HG03469 (cell line): Measurements from ENCODE around the gene ZBBX.

ENCODE experiments used
- ATAC-seq: cut with Tn5 transposase; IDR thresholded peaks from one replicate; pipeline ENCODE4 v1.9.1; 2021; ENCODE audit warnings: mild to moderate bottlenecking, moderate library complexity, moderate number of reproducible peaks; ENCODE audit not compliant: unreplicated experiment

The ZBBX gene

DNA sequence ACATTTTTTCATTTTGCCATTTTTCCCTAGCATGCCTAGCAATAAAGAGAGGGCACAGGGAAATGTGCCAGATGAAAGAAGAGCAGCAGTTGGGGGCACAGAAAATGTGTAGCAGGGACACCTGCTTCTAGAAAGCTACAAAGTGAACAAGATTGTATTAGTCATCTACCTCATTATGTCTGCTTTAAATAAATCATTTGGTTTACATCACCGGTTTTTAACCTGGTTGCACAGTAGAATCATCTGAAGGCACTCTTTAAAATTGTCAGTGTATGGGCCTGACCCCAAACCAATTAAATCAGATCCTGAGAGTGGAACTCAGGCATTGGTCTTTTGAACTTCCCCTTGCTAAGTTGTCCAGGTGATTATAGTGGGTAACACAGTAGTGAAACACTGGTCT, 73.8 kb downstream of the ZBBX start:
- ATAC-seq = no peak

DNA sequence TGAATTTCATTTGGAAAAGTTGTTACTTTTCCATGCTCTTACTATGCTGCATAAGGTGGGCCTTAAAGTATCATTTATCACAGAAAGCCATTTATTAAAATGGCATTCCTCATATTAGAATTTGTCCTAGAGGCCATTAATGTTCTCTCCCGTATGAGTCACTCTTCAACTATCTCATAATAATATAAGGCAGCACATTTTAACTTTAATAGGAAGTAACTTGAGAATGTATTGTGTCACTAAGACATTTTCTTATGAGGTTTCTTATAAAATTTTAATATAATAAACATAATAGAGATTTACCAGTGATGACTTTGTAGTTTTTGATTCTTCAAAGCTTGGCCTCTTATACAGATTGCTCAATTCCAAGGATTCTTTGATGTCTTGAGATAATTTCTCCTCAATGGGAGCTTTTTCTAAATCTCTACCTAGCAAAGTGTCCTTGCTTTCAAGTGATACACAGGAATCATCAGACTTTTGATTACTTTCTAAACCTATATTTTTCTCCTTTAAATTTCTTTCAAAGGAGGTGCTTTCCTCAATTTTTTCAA, 74.7 kb downstream of the ZBBX start:
- no peak for ATAC-seq

- no peak for ATAC-seq
Measured at GRCh38 chr3:167304077-167304476, 76.0 kb downstream of the ZBBX start.

- ATAC-seq = no peak
Measured at GRCh38 chr3:167302678-167303077, 77.4 kb downstream of the ZBBX start.

GRCh38 chr3:167300207-167300606, 79.9 kb downstream of the ZBBX start:
- no peak for ATAC-seq

DNA sequence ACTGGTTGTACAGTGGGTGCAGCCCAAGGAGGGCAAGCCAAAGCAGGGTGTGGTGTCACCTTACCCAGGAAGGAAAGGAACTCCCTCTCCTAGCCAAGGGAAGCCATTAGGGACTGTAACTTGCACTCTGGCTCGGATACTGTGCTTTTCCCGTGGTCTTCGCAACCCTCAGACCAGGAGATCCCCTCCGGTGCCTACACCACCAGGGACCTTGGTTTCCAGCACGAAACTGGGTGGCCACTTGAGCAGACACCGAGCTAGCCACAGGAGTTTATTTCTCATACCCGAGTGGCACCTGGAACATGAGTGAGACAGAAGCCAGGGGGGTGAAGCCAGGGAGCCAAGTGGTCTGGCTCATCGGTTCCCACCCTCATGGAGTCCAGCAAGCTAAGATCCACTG, 90.7 kb downstream of the ZBBX start:
- ATAC-seq = no peak

DNA sequence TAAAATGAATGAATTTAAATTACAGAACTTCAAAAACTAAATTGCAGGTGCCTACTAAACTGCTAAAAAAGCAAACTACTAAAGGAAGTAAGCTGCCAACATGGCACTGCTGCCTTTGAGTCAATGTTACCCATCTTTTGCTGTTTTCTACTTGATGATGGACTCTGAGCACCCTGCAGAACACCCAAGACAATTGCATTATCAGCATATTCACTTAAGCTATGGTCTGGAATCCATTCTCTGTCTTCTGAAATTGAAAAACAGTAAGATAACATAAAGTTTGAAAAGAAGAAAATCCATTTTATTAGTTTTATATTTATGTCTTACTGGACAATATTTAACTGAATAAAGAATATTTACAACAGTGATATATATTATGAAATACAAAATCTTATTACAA, 91.4 kb downstream of the ZBBX start:
- ATAC-seq = no peak

DNA sequence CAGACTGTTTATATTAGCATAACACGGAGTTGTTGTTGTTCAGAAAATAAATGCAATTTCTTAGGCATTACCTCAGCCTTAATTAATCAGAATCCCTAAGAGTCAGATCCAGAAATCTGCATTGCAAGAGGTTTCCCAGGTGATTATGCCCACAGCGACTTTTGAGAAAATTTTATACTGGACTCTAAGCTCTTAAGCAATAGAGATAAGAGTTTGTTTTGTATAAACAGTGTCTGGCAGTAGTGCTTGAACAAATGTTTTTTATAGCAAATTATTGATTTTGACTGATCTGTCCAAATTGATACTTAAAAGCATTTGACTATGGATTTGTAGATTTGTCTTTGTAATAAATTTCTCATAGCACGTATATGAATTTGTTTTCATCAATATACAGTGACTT, 92.8 kb downstream of the ZBBX start:
- no peak for ATAC-seq

DNA sequence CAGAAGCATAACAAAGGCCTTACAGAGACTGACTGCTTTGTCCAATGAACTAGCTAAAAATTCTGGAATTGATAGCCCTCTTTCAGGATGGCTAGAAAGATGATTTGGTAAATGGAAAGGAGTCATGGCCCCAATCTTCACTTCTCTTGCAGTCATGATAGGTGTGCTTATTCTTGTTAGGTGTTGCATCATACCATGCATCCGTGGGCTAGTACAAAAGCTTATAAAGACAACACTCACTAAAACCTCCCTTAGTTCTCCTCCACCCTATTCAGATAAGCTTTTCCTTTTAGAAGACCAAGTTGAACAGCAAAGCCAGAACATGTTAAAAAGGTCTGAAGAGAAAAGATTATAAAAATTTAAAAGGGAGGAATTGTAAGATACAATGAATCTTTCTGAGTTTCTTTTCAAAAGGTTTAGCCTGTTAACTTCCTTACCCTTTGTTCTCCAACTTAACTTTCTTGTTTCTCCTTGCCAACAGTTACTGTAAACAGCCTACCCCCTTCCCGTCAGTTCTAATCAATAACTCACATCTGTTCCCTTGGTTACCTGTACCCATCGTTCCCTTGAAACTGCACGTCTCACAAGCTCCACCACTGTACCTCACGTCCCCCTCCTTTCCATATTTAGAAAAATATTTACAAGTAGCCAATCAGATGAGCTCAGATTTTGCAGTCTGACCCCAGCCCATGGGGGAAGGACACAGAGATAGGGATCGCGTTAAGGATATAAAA, 105.8 kb downstream of the ZBBX start:
- ATAC-seq = no peak

GRCh38 chr3:167253037-167253436, 127.1 kb downstream of the ZBBX start:
- ATAC-seq = no peak

DNA sequence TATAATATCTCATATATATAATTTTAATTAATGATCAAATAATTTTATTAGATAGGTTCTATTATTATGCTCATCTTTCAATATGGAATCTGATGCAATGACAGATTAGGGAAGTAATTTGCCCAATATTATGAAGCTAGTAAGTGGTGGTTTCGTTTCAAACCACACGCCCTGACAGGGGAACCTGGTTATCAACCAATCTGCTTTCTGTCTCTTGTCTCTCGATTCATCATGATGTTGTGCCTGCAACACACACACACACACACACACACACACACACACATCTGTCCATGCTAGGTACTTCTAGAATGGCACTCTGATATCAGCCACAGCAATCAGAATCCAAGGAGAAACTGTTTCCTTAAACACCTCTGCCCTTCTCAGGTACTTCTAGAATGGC, 128.4 kb downstream of the ZBBX start:
- ATAC-seq = no peak

GRCh38 chr3:167246252-167246651, 133.8 kb downstream of the ZBBX start:
- no peak for ATAC-seq

DNA sequence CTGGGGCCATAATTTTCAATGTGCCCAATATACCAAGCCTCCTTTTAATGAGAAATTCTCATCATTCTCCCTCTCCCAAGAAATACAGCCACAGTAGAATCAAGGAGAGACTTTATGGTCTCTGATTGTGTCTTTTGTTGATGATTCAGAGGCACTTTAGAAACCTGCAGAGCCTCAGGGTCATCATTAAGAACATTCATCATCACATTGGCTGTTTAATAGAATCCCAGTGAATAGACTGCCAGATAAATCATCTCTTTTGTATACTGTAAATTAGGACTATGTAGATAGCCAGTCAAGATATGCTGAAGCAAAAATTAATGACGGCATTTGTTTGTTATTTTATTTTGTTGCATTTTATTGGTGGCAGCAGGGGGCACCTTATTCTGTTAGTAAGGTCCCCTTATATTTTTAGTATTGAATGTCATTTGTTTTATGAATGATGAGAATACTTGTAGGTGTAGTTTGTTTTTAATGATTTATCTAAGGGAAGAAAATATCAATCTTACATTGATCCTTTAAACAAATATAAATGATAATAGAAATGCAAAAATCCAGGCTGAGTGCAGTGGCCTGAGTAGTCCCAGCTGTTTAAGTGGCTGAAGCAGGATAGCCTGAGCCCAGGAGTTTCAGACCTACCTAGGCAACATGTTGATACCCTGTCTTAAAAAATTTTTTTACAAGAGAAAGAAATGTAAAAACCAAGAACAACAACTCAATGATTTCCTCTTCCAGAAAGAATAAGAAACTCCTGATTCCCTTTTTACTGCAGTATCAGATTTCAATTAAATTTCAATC, 138.8 kb downstream of the ZBBX start:
- no peak for ATAC-seq

DNA sequence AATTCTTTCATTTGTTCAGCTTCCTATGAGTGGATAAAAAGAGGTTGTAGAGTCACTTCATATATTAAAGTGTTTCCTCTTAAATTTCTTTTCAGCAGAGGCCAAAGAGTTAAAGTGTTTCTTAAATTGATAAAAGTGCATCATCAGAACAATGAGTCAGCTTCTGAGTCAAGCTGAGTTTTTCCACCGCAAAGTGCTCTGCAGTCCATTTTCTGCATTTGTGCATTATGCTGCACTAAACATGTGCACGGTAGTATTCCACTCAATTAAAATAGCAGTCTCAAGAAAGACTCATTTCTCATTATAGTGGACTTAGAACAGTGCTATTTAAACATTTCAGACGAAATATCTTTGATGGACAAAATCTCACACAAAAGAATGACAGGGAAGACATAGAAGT, 152.0 kb downstream of the ZBBX start:
- ATAC-seq = no peak

GRCh38 chr3:167225821-167226220, 154.3 kb downstream of the ZBBX start:
- no peak for ATAC-seq

- ATAC-seq = no peak
Measured at GRCh38 chr3:167209011-167209410, 171.1 kb downstream of the ZBBX start.

- no peak for ATAC-seq
Measured at GRCh38 chr3:167203062-167203461, 177.0 kb downstream of the ZBBX start.

DNA sequence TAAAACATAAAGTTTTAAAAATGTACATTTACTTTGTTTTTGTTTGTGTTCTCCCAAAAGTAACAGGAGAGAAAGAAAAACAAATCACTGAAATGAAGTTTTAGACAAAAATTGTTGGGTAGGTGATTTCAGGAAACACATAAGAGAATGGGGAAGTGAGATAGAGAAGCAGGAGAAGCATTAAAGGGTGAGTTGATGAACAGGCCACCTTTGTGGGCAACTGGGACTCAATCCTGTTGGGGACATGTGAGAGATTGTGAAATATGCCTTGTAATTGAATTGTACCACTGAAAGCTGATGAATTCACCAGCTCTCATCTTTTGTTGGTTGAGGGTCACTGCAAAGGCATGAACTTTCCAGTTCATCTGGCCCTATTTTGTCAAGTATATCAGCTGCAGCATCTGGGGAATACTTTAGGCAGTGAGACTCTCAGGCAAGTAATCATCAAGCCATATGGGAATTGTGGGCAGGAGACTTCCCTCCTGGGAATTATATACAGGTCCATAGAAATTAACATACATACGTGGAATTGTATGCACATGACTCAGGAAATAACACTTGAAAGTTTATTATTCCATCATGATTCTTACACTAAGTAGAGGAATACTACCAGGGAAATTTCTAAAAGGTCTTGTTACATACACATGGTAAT, 181.0 kb downstream of the ZBBX start:
- ATAC-seq = no peak
